Body of pancreas (tissue), 4 donors: ENCODE measurements around the gene RAPGEF4.

ENCODE experiments used
- CTCF ChIP-seq, 7 experiments: fragments of 450-650 bp in 4 of 7; fragments of 200-600 bp in 3 of 7; sonication (generic) in 3 of 7; IDR thresholded peaks; one replicate each; pipeline ENCODE4 v1.5.1; 2016 to 2019; ENCODE audit warnings: antibody characterized with exemption in 7 of 7
- POLR2A ChIP-seq, 3 donors: fragments of 450-650 bp; IDR thresholded peaks; one replicate each; pipeline ENCODE4 v1.6.1; 2016; ENCODE audit warnings: antibody characterized with exemption in 3 of 3, mild to moderate bottlenecking in 2 of 3

DNA sequence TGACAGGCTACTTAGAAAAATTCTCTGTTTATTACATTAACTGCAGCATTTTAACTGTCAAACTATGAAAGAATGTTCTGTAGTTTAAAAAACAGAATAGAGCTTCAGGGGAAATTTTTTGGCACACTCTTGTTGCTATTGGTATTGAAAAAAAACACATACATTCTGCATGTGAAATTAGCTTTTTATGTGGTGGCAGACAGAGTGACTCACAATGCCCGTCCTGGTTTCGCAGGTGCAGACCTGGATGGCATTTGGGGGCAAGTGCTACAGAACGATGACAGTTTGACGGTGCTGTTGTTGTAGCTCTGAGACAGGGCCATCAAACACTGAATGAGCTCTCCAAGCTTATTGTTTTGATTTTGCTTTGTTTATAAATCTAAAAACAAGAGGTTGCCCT, 235.0 kb downstream of the RAPGEF4 start:
- no peak for TF ChIP-seq POLR2A (IDR thresholded peaks at IDR 0.05)
- no peak for TF ChIP-seq CTCF (IDR thresholded peaks at IDR 0.05)
